Stimulated activated CD8-positive, alpha-beta memory T cell treated with anti-CD3 and anti-CD28 coated beads, Interleukin-15, amount 100 ng/mL, for 48 hours (primary cell): Measurements from ENCODE around the gene CLDN6.

Experiments used
- DNase-seq, 2 donors: peaks; one replicate each; pipeline ENCODE4 v3.0.0-alpha.2; 2020; ENCODE audit warnings: low read depth in 2 of 2

The CLDN6 gene

GRCh38 chr16:2971134-2971984, 46.6 kb downstream of the CLDN6 start:
- no peak for DNase-seq

- DNase-seq: no peak
These were observed 47.4 kb downstream of the CLDN6 start for GRCh38 chr16:2970563-2970962.

- peak; percentile 82 to 83 for DNase-seq
These were observed 48.1 kb downstream of the CLDN6 start for GRCh38 chr16:2969545-2970521.

GRCh38 chr16:2968738-2969544, 49.0 kb downstream of the CLDN6 start, which contains the start of gene PAQR4:
Gene PAQR4 (plus strand): TSS chr16:2969348. CDS start chr16:2969675, 327 bp downstream.
- DNase-seq: peak; percentile 79 to 81

GRCh38 chr16:2968368-2968737, 49.6 kb downstream of the CLDN6 start:
- no peak for DNase-seq

- DNase-seq: no peak
These were observed 50.2 kb downstream of the CLDN6 start for GRCh38 chr16:2967721-2968161.

GRCh38 chr16:2967211-2967631, 50.8 kb downstream of the CLDN6 start:
- no peak for DNase-seq

GRCh38 chr16:2966808-2967191, 51.2 kb downstream of the CLDN6 start:
- DNase-seq: no peak

GRCh38 chr16:2966043-2966807, 51.8 kb downstream of the CLDN6 start:
- no peak for DNase-seq
